Adipose tissue (tissue), 3 donors: ENCODE data around the gene LRRTM2. TPM values are rescaled to one million over a fixed set of nuclear protein-coding genes. Genes with fewer than 3 reads are reported as not detected.

Experiments used
- polyA plus RNA-seq, 3 donors: library from polyadenylated mRNA; stranded (reverse); fragments of 200-250 nt; gene quantifications; one replicate each; pipeline ENCODE4 v1.2.3, GENCODE V29; 2013
- donor health status: healthy with polysubstance abuse.
- donor health status: Bipolar disorder and iron deficiency.
- donor health status: healthy.

Gene LRRTM2
- polyA plus RNA-seq, 3 donors = 0.10 to 0.16 (median 0.11) TPM

Other genes with a start within 250 kb of the LRRTM2 start
- gene CTNNA1, start 121.9 kb downstream of the LRRTM2 start, polyA plus RNA-seq = 100 to 1,000 TPM in 2 of 3 donors, 10 to 100 TPM in 1; 74.0 to 172 (median 129) TPM